Spleen (tissue), 7 donors: ENCODE results near the gene AKR1C3.

Experiments used
- POLR2A ChIP-seq, 3 donors: fragments of 450-650 bp; IDR thresholded peaks; one replicate each; pipeline ENCODE4 v1.5.1; 2017; ENCODE audit warnings: antibody characterized with exemption in 3 of 3, mild to moderate bottlenecking in 1 of 3
- POLR2AphosphoS5 ChIP-seq, 3 donors: sonication (generic); formaldehyde crosslinking; IDR thresholded peaks; one replicate each; pipeline ENCODE4 v1.5.1; 2017; ENCODE audit warnings: antibody characterized with exemption in 3 of 3
- TF ChIP-seq, protein P1 (sequence below), 11 experiments: fragments of 200-600 bp in 7 of 11; fragments of 450-650 bp in 4 of 11; sonication (generic) in 4 of 11; IDR thresholded peaks in 8 of 11; conservative IDR thresholded peaks in 3 of 11; 1 replicate in 7 of 11; 2 replicates in 4 of 11; pipeline versions ENCODE4 v1.4.0 to v1.8.0; 2016 to 2021; ENCODE audit warnings: antibody characterized with exemption in 11 of 11, inconsistent platforms in 4 of 11, mild to moderate bottlenecking in 1 of 11
- donor health status: DM: no; HTN: no; CAD: no; lungs with moderate emphysema.
- donor health status: DM: no; HTN: no; CAD: no.
- donor health status: DM: no; HTN: no; CAD: no.

DNA sequence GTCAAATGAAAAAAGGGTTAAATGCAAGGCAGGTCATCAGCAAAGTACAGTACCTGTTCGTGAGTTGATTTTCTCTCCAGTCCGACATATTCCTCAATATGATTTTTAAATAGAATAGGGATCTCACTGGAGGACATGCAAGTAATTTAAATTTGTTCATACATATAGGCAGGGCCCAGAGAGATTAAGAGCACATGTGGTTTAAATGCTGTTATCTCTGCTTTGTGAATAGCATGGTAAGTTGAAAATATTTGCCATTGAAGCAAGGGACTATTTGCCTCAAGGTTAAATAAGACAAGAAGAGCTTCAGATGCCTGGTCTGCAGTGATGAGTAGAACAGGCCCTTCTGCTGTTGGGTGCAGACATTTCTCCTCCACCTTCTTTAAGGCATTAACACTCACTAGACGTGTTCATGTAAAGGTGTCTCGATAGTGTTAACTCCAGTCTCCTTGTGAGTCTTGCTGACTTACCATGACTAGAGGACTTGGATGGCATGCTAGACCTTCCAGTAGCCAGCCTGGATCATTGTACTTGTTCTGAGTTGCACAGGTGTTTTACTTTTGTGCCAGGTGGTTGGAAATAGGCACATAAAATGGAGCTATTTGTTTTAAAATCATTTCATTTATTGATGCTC lies 15.6 kb upstream of the AKR1C3 start:
- no peak for TF ChIP-seq POLR2A (IDR thresholded peaks at IDR 0.05)
- TF ChIP-seq, protein P1, sequence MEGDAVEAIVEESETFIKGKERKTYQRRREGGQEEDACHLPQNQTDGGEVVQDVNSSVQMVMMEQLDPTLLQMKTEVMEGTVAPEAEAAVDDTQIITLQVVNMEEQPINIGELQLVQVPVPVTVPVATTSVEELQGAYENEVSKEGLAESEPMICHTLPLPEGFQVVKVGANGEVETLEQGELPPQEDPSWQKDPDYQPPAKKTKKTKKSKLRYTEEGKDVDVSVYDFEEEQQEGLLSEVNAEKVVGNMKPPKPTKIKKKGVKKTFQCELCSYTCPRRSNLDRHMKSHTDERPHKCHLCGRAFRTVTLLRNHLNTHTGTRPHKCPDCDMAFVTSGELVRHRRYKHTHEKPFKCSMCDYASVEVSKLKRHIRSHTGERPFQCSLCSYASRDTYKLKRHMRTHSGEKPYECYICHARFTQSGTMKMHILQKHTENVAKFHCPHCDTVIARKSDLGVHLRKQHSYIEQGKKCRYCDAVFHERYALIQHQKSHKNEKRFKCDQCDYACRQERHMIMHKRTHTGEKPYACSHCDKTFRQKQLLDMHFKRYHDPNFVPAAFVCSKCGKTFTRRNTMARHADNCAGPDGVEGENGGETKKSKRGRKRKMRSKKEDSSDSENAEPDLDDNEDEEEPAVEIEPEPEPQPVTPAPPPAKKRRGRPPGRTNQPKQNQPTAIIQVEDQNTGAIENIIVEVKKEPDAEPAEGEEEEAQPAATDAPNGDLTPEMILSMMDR (IDR thresholded peaks at IDR 0.05 in 8 of 11, conservative IDR thresholded peaks at IDR 0.05 in 3 of 11), result no peak
- TF ChIP-seq POLR2AphosphoS5 (IDR thresholded peaks at IDR 0.05), result no peak
